ENCODE results near the gene CERK.

Gene CERK

DNA sequence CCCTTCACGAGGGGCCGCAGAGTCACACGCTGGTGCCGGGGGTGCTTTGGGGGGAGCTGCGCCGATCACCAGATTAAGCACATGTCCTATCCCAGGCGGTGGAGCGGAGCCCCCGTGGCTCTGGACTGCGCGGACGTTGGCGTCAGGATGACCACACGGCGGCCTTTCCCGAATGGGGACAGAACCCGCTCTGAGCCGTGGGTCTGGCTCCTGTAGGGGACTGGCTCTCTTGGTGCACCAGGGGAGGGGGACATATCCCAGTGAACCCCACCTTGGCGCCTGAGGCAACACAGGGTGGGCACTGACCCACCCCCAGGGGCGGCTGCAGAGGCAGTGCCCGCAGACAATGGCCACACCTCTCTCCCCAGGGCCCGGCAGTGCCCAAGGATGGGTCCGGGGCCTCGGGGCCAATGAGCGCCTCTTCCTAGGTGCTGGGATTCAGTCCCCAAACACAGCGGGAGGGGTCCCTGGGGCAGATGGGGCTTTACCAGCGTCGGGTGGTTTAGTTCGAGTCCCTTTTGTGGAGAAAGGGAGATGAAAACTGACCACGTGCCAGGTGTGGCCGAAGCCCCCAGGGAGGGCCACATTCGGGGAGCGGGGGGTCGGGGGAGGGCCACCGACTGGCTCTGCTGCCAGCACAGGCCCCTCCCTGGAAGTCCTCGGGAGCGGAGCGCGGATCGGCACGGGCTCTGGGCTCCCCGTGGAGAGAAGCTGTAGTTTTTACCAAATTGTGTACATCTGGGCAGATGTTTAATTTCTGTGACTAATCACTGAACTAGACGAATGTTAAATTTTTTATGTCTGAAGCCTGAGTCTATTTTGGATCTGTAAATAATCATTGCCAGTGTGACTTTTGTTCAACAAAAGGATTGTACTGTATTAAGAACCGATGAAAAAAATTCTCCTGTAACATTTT lies 59.0 kb downstream of the CERK start:
- no peak overlapping the region for H3K4me3 ChIP-seq (ENCODE audit: low read depth, low read length)
- TF ChIP-seq, protein P1, sequence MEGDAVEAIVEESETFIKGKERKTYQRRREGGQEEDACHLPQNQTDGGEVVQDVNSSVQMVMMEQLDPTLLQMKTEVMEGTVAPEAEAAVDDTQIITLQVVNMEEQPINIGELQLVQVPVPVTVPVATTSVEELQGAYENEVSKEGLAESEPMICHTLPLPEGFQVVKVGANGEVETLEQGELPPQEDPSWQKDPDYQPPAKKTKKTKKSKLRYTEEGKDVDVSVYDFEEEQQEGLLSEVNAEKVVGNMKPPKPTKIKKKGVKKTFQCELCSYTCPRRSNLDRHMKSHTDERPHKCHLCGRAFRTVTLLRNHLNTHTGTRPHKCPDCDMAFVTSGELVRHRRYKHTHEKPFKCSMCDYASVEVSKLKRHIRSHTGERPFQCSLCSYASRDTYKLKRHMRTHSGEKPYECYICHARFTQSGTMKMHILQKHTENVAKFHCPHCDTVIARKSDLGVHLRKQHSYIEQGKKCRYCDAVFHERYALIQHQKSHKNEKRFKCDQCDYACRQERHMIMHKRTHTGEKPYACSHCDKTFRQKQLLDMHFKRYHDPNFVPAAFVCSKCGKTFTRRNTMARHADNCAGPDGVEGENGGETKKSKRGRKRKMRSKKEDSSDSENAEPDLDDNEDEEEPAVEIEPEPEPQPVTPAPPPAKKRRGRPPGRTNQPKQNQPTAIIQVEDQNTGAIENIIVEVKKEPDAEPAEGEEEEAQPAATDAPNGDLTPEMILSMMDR (IDR thresholded peaks at IDR 0.05; ENCODE audit: insufficient read depth, low read depth, low read length, missing control alignments), result no peak
- no peak for DNase-seq (ENCODE audit: low read depth)

DNA sequence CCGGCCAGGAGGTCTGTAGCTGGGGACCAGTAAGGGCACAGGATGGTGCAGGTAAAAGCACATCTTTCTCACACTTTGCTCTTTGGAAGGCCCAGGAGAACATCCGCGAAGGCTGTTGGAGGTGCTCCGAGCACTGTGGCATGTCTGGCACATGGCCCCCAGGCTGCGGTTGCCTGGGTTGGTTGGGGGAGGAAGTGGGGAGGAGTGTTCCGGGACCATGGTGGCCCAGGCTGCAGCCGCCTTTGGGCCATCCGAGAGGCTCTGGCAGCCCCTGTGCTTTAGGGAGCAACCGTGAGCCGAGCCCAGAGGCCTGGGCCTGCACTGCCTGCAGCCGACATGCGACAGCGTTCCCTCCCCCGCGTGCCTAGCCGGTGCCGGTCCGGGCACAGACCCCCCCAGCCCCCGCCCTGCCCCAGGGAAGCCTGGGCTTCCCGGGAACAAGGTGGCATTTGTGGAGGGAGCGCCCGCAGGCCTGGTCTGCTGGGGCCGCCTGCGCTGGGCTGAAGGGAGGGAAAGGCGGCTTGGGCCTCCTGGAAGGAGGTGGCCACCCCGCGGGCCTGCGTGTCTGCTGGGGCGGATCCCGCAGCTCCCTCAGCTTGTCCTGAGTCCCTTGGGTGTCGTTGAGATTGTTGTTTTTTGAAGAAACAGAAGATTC lies 59.9 kb downstream of the CERK start:
- TF ChIP-seq, protein P1 (IDR thresholded peaks at IDR 0.05; ENCODE audit: insufficient read depth, low read depth, low read length, missing control alignments), result no peak
- H3K4me3 ChIP-seq (ENCODE audit: low read depth, low read length), result no peak overlapping the region
- no peak for DNase-seq (ENCODE audit: low read depth)

DNA sequence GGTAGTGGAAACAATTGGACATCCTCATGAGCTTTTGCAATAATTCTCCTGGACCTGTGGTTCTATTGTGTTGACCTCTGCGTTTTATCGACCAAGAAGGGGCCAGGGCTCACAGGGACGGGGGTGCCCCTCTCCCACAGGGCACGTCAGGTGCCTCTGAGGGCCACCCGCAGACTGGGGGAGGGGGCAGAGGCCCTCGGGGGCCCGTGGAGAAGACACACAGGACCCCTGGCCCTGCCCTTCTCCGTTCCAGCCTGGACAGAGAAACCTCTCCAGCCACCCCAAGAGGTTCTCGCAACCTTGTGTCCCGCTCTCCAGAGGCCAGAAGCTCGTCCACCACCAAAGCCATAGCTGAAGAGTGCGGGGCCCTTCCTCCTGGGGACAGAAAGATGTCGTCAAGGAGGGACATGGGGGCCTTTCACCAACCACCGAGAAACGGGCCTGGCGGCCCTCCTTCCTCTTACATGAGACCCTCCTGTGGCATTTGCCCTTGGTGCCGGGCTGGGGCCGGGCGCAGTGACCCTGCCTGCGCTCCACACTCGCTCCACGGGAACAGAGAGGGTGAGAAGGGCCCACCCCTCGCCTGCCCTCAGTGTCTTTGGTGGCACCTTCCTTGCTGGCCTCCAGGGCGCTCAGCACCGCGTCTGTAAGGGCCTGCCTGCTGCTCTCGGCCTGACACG lies 60.6 kb downstream of the CERK start:
- H3K4me3 ChIP-seq (ENCODE audit: low read depth, low read length), result no peak overlapping the region
- TF ChIP-seq, protein P1 (IDR thresholded peaks at IDR 0.05; ENCODE audit: insufficient read depth, low read depth, low read length, missing control alignments), result no peak
- DNase-seq (ENCODE audit: low read depth), result no peak

DNA sequence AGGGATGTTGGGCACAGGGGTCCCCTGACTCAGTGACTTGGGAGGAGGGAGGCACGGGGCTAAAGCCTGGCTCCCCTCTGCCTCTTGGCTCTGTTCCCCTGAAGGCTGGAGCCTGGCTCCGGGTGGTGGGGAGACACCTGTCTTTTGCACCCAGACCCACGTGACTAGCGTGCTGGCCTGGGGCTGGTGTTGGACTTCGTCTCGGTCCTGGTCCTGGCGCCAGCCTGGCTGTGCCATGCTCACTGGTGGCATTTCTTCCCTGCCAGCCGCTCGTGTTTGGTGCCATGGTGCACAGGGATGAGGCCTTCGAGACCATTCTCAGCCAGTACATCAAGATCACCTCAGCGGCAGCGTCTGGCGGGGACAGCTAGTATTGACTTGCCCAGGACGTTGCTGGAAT lies 61.2 kb downstream of the CERK start:
- TF ChIP-seq, protein P1 (IDR thresholded peaks at IDR 0.05; ENCODE audit: insufficient read depth, low read depth, low read length, missing control alignments), result no peak
- H3K4me3 ChIP-seq (ENCODE audit: low read depth, low read length), result no peak overlapping the region

DNA sequence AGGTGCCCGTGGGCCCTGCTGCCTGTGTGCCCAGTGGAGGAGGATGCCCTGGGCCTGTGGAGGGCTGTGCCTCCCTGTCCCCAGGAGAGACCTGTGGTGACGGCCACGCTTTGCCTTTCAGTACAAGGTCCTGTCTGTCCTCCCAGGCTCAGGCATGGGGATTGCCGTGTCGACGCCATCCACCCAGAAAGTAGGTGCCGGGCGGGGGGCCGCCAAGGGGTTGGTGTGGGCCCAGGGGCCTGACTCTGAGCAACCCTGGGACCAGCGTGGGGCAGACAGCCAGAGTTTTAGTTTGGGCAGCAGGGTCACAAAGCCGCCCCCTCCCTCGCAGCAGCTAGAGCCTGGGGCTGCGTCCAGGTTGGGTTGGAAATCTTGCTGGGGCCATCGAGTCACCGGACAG lies 61.6 kb downstream of the CERK start:
- no peak for DNase-seq (ENCODE audit: low read depth)
- H3K4me3 ChIP-seq (ENCODE audit: low read depth, low read length), result no peak overlapping the region
- TF ChIP-seq, protein P1 (IDR thresholded peaks at IDR 0.05; ENCODE audit: insufficient read depth, low read depth, low read length, missing control alignments), result no peak

More for the DNA sequence above, 61.2 kb downstream of the CERK start:
- DNase-seq (ENCODE audit: low read depth), result no peak

DNA sequence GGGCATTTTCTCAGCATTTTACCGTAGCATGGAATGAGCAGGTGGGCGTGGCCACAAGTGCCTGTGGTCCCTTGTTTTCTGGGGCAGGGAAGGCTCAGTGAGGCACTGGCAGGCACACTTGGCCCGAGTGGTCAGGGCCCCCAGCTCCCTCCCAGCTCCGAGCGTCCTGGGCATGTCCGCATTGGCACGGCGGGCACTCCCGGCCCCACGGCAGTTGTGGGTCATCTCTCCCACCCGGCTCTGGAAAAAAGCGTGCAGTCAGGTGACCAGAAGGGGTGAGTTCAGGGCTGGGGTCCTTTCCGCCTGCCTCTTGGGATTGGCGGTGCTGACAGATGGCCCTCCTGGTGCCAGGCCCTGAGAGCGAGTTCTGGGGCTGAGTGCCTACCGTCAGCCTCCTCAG lies 62.1 kb downstream of the CERK start:
- no peak for DNase-seq (ENCODE audit: low read depth)
- H3K4me3 ChIP-seq (ENCODE audit: low read depth, low read length), result no peak overlapping the region
- TF ChIP-seq, protein P1 (IDR thresholded peaks at IDR 0.05; ENCODE audit: insufficient read depth, low read depth, low read length, missing control alignments), result no peak
